GM19324 (cell line): ENCODE measurements around the gene MPZL2.

ENCODE experiments used
- ATAC-seq: cut with Tn5 transposase; IDR thresholded peaks from one replicate; pipeline ENCODE4 v1.9.1; 2021; ENCODE audit warnings: mild to moderate bottlenecking, moderate library complexity; ENCODE audit not compliant: unreplicated experiment, low FRiP score

The MPZL2 gene

GRCh38 chr11:118223992-118224391 is 40.1 kb downstream of the MPZL2 start:
- no peak for ATAC-seq

- ATAC-seq, result no peak
Measured at GRCh38 chr11:118223570-118223969, 40.5 kb downstream of the MPZL2 start.

- ATAC-seq, result no peak
Measured at GRCh38 chr11:118222437-118222836, 41.7 kb downstream of the MPZL2 start.

- no peak for ATAC-seq
Measured at GRCh38 chr11:118221419-118221818, 42.7 kb downstream of the MPZL2 start.

- ATAC-seq, result no peak
Measured at GRCh38 chr11:118219732-118220131, 44.4 kb downstream of the MPZL2 start.

- no peak for ATAC-seq
Measured at GRCh38 chr11:118219244-118219643, 44.9 kb downstream of the MPZL2 start.

- no peak for ATAC-seq
Measured at GRCh38 chr11:118217575-118217974, 46.5 kb downstream of the MPZL2 start.

GRCh38 chr11:118216621-118217481 is 47.2 kb downstream of the MPZL2 start:
- no peak for ATAC-seq

GRCh38 chr11:118215765-118216164 is 48.3 kb downstream of the MPZL2 start:
- no peak for ATAC-seq

- ATAC-seq, result no peak
Measured at GRCh38 chr11:118215262-118215661, 48.8 kb downstream of the MPZL2 start.

GRCh38 chr11:118214210-118214914 is 49.7 kb downstream of the MPZL2 start:
- peak; percentile 46 for ATAC-seq

- no peak for ATAC-seq
Measured at GRCh38 chr11:118213781-118214180, 50.3 kb downstream of the MPZL2 start.

GRCh38 chr11:118213201-118213600 is 50.9 kb downstream of the MPZL2 start:
- ATAC-seq, result no peak

- no peak for ATAC-seq
Measured at GRCh38 chr11:118212781-118213191, 51.3 kb downstream of the MPZL2 start.

- no peak for ATAC-seq
Measured at GRCh38 chr11:118212131-118212725, 51.9 kb downstream of the MPZL2 start.

GRCh38 chr11:118211006-118211405 is 53.1 kb downstream of the MPZL2 start:
- ATAC-seq, result no peak

- no peak for ATAC-seq
Measured at GRCh38 chr11:118210323-118210722, 53.8 kb downstream of the MPZL2 start.

- no peak for ATAC-seq
Measured at GRCh38 chr11:118209033-118209432, 55.1 kb downstream of the MPZL2 start.

- no peak for ATAC-seq
Measured at GRCh38 chr11:118207079-118207478, 57.0 kb downstream of the MPZL2 start.

- ATAC-seq, result no peak
Measured at GRCh38 chr11:118206391-118207031, 57.6 kb downstream of the MPZL2 start.
